GM12873 (cell line): Measurements from ENCODE around the gene NPFFR1.

Source experiments
- CTCF ChIP-seq: IDR thresholded peaks from 2 replicates; pipeline ENCODE4 v1.5.1; 2012; ENCODE audit warnings: low read depth, mild to moderate bottlenecking, moderate library complexity, low read length, control low read depth; ENCODE audit not compliant: insufficient read depth; ENCODE audit errors: missing control alignments

Gene NPFFR1

GRCh38 chr10:70320751-70321150, 36.9 kb upstream of the NPFFR1 start:
- TF ChIP-seq CTCF = no peak

- no peak for TF ChIP-seq CTCF
Observed at GRCh38 chr10:70319824-70320223, 36.0 kb upstream of the NPFFR1 start.

- TF ChIP-seq CTCF = no peak
Observed at GRCh38 chr10:70319183-70319582, 35.4 kb upstream of the NPFFR1 start.

- TF ChIP-seq CTCF = no peak
Observed at GRCh38 chr10:70317943-70318318, 34.1 kb upstream of the NPFFR1 start.

GRCh38 chr10:70317272-70317942, 33.6 kb upstream of the NPFFR1 start:
- no peak for TF ChIP-seq CTCF

- TF ChIP-seq CTCF = no peak
Observed at GRCh38 chr10:70315815-70316214, 32.0 kb upstream of the NPFFR1 start.

GRCh38 chr10:70315276-70315675, 31.5 kb upstream of the NPFFR1 start:
- TF ChIP-seq CTCF = no peak
